HepG2 (cell line): ENCODE measurements around the gene PYCR2. TPM values are rescaled to one million over a fixed set of nuclear protein-coding genes. Genes with fewer than 3 reads are reported as not detected.

Source experiments
- ATAC-seq: fragments of 200-7000 bp; cut with Tn5 transposase; 3 replicates; pipeline ENCODE4 v1.9.1; 2020; ENCODE audit warnings: mild to moderate bottlenecking, moderate library complexity
- BruUV-seq: library from RNA; stranded (reverse); fragments of 400-500 nt; replicated peaks from 2 replicates; lab custom pipeline; 2021; lab: Mats Ljungman, UMichigan
- CTCF ChIA-PET: fragments of 300-600 bp; formaldehyde crosslinking; extraction: SDS; loops from one replicate; lab custom pipeline; 2021; ENCODE audit warnings: low total read pairs, inconsistent platforms, low intra/inter-chr PET ratio; lab: Yijun Ruan, JAX
- POLR2A ChIA-PET: fragments of 350-600 bp; sonication (Branson Sonifier 250); formaldehyde crosslinking; loops from one replicate; lab custom pipeline; 2020; ENCODE audit warnings: antibody characterized with exemption, inconsistent platforms; lab: Yijun Ruan, JAX
- DNase-seq: peaks from one replicate; pipeline ENCODE4 v3.0.0-alpha.2; 2015; ENCODE audit warnings: low spot score
- FAIRE-seq: peaks from 3 replicates; lab custom pipeline; 2011; peaks lifted over from hg19 to GRCh38; lab: Jason Lieb, UNC
- H2AFZ ChIP-seq: one replicate; pipeline ENCODE4 v1.6.1; 2011; ENCODE audit warnings: low read length, inconsistent platforms
- H3K27ac ChIP-seq: fragments of 300-600 bp; 3 replicates; pipeline ENCODE4 v1.8.0; 2011; ENCODE audit warnings: mixed run types, mild to moderate bottlenecking, mixed read lengths, low read length, inconsistent platforms; ENCODE audit not compliant: insufficient read depth; ENCODE audit errors: extremely low read length
- H3K27me3 ChIP-seq, 2 experiments: fragments of 200-600 bp in 1 of 2; 2 replicates in 1 of 2; 3 replicates in 1 of 2; pipeline versions ENCODE4 v1.6.0 to v1.8.0; 2011; ENCODE audit warnings: low read length in 2 of 2, mild to moderate bottlenecking in 2 of 2, moderate library complexity in 2 of 2, inconsistent platforms in 1 of 2; ENCODE audit not compliant: insufficient read depth in 2 of 2, control insufficient read depth in 1 of 2
- H3K36me3 ChIP-seq, 2 experiments: fragments of 200-600 bp in 1 of 2; replicated peaks in 1 of 2; 2 replicates in 1 of 2; 3 replicates in 1 of 2; pipeline versions ENCODE4 v1.5.1 to v1.8.0; 2011; ENCODE audit warnings: low read length in 2 of 2, inconsistent platforms in 1 of 2; ENCODE audit not compliant: insufficient read depth in 2 of 2, control insufficient read depth in 1 of 2
- H3K4me1 ChIP-seq: 2 replicates; pipeline ENCODE4 v1.5.1; 2012; ENCODE audit warnings: low read length, inconsistent platforms; ENCODE audit not compliant: insufficient read depth
- H3K4me2 ChIP-seq: 2 replicates; pipeline ENCODE4 v1.6.0; 2011; ENCODE audit warnings: low read depth, low read length, inconsistent platforms
- H3K4me3 ChIP-seq, 3 experiments: fragments of 200-600 bp in 1 of 3; sonication (generic), shearing (Covaris generic) in 1 of 3; replicated peaks in 1 of 3; 2 replicates each; pipeline ENCODE4 v1.5.1; 2011 to 2016; ENCODE audit warnings: low read length in 3 of 3, inconsistent platforms in 2 of 3, low read depth in 2 of 3, mild to moderate bottlenecking in 2 of 3, control low read depth in 1 of 3, mixed read lengths in 1 of 3; ENCODE audit not compliant: insufficient read depth in 1 of 3
- H3K79me2 ChIP-seq: one replicate; pipeline ENCODE4 v1.6.1; 2011; ENCODE audit warnings: low read length, inconsistent platforms; ENCODE audit not compliant: insufficient read depth
- H3K9ac ChIP-seq: 2 replicates; pipeline ENCODE4 v1.6.0; 2011; ENCODE audit warnings: mild to moderate bottlenecking, low read depth, low read length, inconsistent platforms; ENCODE audit not compliant: insufficient read depth
- H3K9me3 ChIP-seq: 2 replicates; pipeline ENCODE4 v1.5.1; 2012; ENCODE audit warnings: mild to moderate bottlenecking, low read length
- H4K20me1 ChIP-seq: 2 replicates; pipeline ENCODE4 v1.6.0; 2011; ENCODE audit warnings: inconsistent platforms, mild to moderate bottlenecking, low read length, moderate library complexity; ENCODE audit not compliant: insufficient read depth
- DPF2 ChIP-seq: sonication (generic); formaldehyde crosslinking; IDR thresholded peaks from 2 replicates; pipeline ENCODE4 v1.4.0; 2020; ENCODE audit warnings: mild to moderate bottlenecking, low read depth, missing genetic modification reagents, borderline replicate concordance
- FOXA1 ChIP-seq, 2 experiments: fragments of 450-650 bp in 1 of 2; sonication (generic) in 1 of 2; formaldehyde crosslinking in 1 of 2; IDR thresholded peaks; 2 replicates each; pipeline versions ENCODE4 v1.4.0 to v1.6.1; 2016 to 2020; ENCODE audit warnings: missing genetic modification reagents in 1 of 2
- HMG20A ChIP-seq: IDR thresholded peaks from 2 replicates; pipeline ENCODE4 v1.6.1; 2016; ENCODE audit warnings: borderline replicate concordance
- PCBP2 ChIP-seq: fragments of 200-400 bp; formaldehyde crosslinking; optimal IDR thresholded peaks from 2 replicates; pipeline ENCODE3; 2018; ENCODE audit warnings: low read length, low read depth; ENCODE audit not compliant: poor library complexity, severe bottlenecking
- RCOR2 ChIP-seq: IDR thresholded peaks from 2 replicates; pipeline ENCODE4 v1.6.1; 2016; ENCODE audit warnings: missing biosample characterization, missing genetic modification reagents
- RFX1 ChIP-seq: fragments of 450-650 bp; IDR thresholded peaks from 2 replicates; pipeline ENCODE4 v1.6.1; 2017
- SMARCE1 ChIP-seq: fragments of 450-650 bp; IDR thresholded peaks from 2 replicates; pipeline ENCODE4 v1.6.1; 2017; ENCODE audit warnings: borderline replicate concordance
- SP140L ChIP-seq: sonication (generic); formaldehyde crosslinking; IDR thresholded peaks from 2 replicates; pipeline ENCODE4 v1.4.0; 2020; ENCODE audit warnings: missing genetic modification reagents, borderline replicate concordance
- ZFAT ChIP-seq: sonication (generic); formaldehyde crosslinking; conservative IDR thresholded peaks from 2 replicates; pipeline ENCODE4 v1.8.1; 2023; ENCODE audit warnings: missing genetic modification reagents, inconsistent platforms
- WGBS: methylation state at CpG from one replicate; pipeline ENCODE4 v1.1.6; 2017; ENCODE audit warnings: low lambda C conversion rate; 5-methylcytosine and 5-hydroxymethylcytosine counted together
- in situ Hi-C: cut with HindIII; loops from 2 replicates; pipeline ENCODE4 v1.10.0; 2017; ENCODE audit warnings: low pct_unique_long_range_greater_than_20kb; ENCODE audit not compliant: extremely low pct_ligation_motif_present
- intact Hi-C: fragments of 100-400 bp; cut with micrococcal nuclease; formaldehyde crosslinking; loops from one replicate; pipeline ENCODE4 v1.10.0; 2022; ENCODE audit not compliant: unreplicated experiment
- polyA plus RNA-seq, 8 experiments: library from polyadenylated mRNA; depleted of rRNA in 3 of 8; stranded (reverse) in 7 of 8; unstranded in 1 of 8; fragments of >200 nt; fragmentation: Illumina TruSeq in 4 of 8; extraction: Trizol in 4 of 8; gene quantifications; 2 replicates each; pipeline versions ENCODE4 v1.2.1 to v1.2.3, GENCODE V29; 2011 to 2016; ENCODE audit warnings: low read depth in 4 of 8, missing spikeins in 1 of 8, mixed read lengths in 1 of 8; ENCODE audit not compliant: insufficient read depth in 1 of 8
- total RNA-seq, 5 experiments: library from RNA; depleted of rRNA; stranded (reverse); fragments of >200 nt; fragmentation: Illumina TruSeq; extraction: Trizol; gene quantifications; 2 replicates each; pipeline ENCODE4 v1.2.3, GENCODE V29; 2016; ENCODE audit warnings: low read depth in 1 of 5
- TF ChIP-seq, protein P1 (sequence below): sonication (generic); formaldehyde crosslinking; IDR thresholded peaks from 2 replicates; pipeline ENCODE4 v1.9.0; 2021; ENCODE audit warnings: missing genetic modification reagents, mild to moderate bottlenecking, borderline replicate concordance
- TF ChIP-seq, protein P2 (sequence below): IDR thresholded peaks from 2 replicates; pipeline ENCODE4 v1.6.1; 2012; ENCODE audit warnings: inconsistent platforms
- TF ChIP-seq, protein P3 (sequence below): sonication (generic); formaldehyde crosslinking; IDR thresholded peaks from 2 replicates; pipeline ENCODE4 v1.8.1; 2023; ENCODE audit warnings: mild to moderate bottlenecking, moderate library complexity, missing genetic modification reagents
- TF ChIP-seq, protein P4 (sequence below): sonication (generic); formaldehyde crosslinking; conservative IDR thresholded peaks from 2 replicates; pipeline ENCODE4 v1.4.0; 2020; ENCODE audit warnings: mild to moderate bottlenecking, missing genetic modification reagents, moderate library complexity
- TF ChIP-seq, protein P5 (sequence below): sonication (generic); formaldehyde crosslinking; IDR thresholded peaks from 2 replicates; pipeline ENCODE4 v1.8.0; 2022; ENCODE audit warnings: low read depth, missing genetic modification reagents

Gene PYCR2
- total and polyA plus RNA-seq, 2 of the 13 experiments (the other 11 are each of a cell fraction or from before 2014, with no cell fraction given) = 47.2 to 47.8 TPM

DNA sequence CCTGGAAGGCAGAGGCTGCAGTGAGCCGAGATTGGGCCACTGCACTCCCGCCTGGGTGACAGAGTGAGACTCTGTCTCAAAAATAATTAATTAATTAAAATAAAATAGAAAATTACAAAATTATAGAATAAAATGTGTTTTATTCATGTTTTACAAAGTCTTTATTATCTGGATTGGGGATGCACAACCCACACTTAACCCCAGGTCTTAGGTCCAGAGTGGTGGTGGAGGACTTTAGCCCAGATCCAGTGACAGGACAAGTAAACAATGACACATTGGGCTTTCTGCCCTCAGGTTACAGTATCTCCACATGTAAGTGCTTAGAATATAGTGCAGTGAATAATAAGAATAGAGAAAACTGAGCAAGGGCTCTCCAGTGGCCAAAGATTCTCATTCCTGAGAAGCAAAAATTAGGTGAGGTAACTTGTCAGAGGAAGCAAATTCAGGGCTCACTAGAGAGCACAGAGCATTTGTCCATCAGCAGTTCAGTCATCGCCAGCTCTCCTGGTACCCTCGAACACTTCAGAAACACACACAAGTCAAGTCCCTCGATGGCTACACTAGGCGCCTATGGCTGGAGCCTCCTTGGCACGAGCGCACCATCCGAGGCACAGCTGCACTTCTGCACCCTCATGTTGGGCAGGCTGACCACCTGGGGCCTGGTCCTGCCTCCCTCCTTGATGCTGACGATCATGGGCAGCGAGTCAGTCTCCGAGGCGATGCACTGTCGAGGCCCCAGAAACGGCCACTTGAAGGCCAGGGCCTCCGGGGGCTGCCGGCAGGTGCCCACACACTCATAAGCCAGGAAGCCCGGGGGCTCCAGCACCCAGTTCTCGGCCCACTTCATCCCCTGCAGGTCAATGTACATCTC is 37.7 kb downstream of the PYCR2 start:
- Histone ChIP-seq H3K27ac (peak overlapping the region; percentile 55), H2AFZ (no peak overlapping the region), H3K27me3 (no peaks in the 10 kb centered on the region; a peak in 1 of 5 replicates), H4K20me1 (no peaks in the 10 kb centered on the region), H3K36me3 (no peaks in the 10 kb centered on the region), H3K4me2 (peak overlapping the region; percentile 86), H3K9me3 (no peaks in the 10 kb centered on the region), H3K4me3 (peak overlapping the region in 1 of 3 experiments; percentile 52; a peak in 2 of 6 replicates), H3K4me1 (peaks cover 69% of the 10 kb centered on the region), H3K9ac (peak overlapping the region; percentile 43; the same call in 1 of the 2 replicates), H3K79me2 (peaks cover 4% of the 10 kb centered on the region)
- POLR2A ChIA-PET = interaction anchor here (0.7 to 1.0 kb wide), 2 partner anchors 8 to 11 kb away, joined by 3 read pairs; no protein-coding TSS in a partner anchor
- in situ Hi-C loops = no loop called here
- DNase-seq (peak; percentile 78), FAIRE-seq (peak; percentile 39), ATAC-seq (peak; percentile 20; the same call in 1 of the 3 replicates)
- WGBS = 34% methylated on average over 2 of the region's 19 CpGs
- intact Hi-C loops = loop anchor here (10.0 kb wide), 1 partner anchor 88 kb away; no protein-coding TSS in a partner anchor
- no TSS peak for BruUV-seq
- CTCF ChIA-PET = no interaction called here
- no peak for TF ChIP-seq SMARCE1
- 0 out of 2 replicates have a peak, but pooled peaks have one; percentile 29 for TF ChIP-seq RCOR2 (CRISPR knock-in tag)
- TF ChIP-seq PCBP2 = no peak
- TF ChIP-seq HMG20A (CRISPR knock-in tag) = peak; percentile 47; the same call in 1 of the 2 replicates
- no peak for TF ChIP-seq SP140L (CRISPR knock-in tag)
- TF ChIP-seq, protein P1, sequence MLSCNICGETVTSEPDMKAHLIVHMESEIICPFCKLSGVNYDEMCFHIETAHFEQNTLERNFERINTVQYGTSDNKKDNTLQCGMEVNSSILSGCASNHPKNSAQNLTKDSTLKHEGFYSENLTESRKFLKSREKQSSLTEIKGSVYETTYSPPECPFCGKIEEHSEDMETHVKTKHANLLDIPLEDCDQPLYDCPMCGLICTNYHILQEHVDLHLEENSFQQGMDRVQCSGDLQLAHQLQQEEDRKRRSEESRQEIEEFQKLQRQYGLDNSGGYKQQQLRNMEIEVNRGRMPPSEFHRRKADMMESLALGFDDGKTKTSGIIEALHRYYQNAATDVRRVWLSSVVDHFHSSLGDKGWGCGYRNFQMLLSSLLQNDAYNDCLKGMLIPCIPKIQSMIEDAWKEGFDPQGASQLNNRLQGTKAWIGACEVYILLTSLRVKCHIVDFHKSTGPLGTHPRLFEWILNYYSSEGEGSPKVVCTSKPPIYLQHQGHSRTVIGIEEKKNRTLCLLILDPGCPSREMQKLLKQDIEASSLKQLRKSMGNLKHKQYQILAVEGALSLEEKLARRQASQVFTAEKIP (CRISPR knock-in tag) = no peak
- TF ChIP-seq, protein P2, sequence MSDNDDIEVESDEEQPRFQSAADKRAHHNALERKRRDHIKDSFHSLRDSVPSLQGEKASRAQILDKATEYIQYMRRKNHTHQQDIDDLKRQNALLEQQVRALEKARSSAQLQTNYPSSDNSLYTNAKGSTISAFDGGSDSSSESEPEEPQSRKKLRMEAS = peak; percentile 38
- no peak for TF ChIP-seq ZFAT (CRISPR knock-in tag)
- TF ChIP-seq, protein P3, sequence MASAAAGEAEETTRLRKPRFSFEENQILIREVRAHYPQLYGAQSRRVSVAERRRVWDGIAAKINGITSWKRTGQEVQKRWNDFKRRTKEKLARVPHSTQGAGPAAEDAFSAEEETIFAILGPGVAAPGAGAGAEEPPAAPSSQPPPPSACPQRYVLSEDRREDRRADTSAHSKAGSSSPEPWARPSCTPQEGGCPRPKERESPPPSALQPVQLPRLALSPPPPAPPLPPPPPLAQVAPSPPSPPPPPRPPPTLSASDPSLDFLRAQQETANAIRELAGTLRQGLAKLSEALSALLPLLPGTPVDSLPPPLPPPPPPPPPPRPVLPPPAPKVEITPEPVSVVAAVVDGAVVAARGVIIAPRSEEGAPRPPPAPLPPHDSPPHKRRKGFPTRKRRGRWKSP (CRISPR knock-in tag) = peak; percentile 36; the same call in 1 of the 2 replicates
- TF ChIP-seq FOXA1 (IDR thresholded peaks at IDR 0.05) = no peak
- TF ChIP-seq FOXA1 (CRISPR knock-in tag; IDR thresholded peaks at IDR 0.05) = peak; percentile 74
- TF ChIP-seq, protein P4, sequence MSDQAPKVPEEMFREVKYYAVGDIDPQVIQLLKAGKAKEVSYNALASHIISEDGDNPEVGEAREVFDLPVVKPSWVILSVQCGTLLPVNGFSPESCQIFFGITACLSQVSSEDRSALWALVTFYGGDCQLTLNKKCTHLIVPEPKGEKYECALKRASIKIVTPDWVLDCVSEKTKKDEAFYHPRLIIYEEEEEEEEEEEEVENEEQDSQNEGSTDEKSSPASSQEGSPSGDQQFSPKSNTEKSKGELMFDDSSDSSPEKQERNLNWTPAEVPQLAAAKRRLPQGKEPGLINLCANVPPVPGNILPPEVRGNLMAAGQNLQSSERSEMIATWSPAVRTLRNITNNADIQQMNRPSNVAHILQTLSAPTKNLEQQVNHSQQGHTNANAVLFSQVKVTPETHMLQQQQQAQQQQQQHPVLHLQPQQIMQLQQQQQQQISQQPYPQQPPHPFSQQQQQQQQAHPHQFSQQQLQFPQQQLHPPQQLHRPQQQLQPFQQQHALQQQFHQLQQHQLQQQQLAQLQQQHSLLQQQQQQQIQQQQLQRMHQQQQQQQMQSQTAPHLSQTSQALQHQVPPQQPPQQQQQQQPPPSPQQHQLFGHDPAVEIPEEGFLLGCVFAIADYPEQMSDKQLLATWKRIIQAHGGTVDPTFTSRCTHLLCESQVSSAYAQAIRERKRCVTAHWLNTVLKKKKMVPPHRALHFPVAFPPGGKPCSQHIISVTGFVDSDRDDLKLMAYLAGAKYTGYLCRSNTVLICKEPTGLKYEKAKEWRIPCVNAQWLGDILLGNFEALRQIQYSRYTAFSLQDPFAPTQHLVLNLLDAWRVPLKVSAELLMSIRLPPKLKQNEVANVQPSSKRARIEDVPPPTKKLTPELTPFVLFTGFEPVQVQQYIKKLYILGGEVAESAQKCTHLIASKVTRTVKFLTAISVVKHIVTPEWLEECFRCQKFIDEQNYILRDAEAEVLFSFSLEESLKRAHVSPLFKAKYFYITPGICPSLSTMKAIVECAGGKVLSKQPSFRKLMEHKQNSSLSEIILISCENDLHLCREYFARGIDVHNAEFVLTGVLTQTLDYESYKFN (CRISPR knock-in tag) = peak; percentile 3; the same call in 1 of the 2 replicates
- TF ChIP-seq, protein P5, sequence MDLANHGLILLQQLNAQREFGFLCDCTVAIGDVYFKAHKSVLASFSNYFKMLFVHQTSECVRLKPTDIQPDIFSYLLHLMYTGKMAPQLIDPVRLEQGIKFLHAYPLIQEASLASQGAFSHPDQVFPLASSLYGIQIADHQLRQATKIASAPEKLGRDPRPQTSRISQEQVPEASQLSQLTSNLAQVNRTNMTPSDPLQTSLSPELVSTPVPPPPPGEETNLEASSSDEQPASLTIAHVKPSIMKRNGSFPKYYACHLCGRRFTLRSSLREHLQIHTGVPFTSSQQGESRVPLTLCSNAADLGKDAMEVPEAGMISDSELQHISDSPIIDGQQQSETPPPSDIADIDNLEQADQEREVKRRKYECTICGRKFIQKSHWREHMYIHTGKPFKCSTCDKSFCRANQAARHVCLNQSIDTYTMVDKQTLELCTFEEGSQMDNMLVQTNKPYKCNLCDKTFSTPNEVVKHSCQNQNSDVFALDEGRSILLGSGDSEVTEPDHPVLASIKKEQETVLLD (CRISPR knock-in tag) = no peak
- 0 out of 2 replicates have a peak, but pooled peaks have one; percentile 43 for TF ChIP-seq DPF2
- TF ChIP-seq RFX1 = no peak
